GM19452 (cell line): Measurements from ENCODE around the gene IRF4.
A peak's percentile ranks its signal among the peaks of the same experiment; 100 is the strongest.

Experiments
- ATAC-seq: cut with Tn5 transposase; IDR thresholded peaks from one replicate; pipeline ENCODE4 v1.9.1; 2021; ENCODE audit not compliant: unreplicated experiment

Gene IRF4

DNA sequence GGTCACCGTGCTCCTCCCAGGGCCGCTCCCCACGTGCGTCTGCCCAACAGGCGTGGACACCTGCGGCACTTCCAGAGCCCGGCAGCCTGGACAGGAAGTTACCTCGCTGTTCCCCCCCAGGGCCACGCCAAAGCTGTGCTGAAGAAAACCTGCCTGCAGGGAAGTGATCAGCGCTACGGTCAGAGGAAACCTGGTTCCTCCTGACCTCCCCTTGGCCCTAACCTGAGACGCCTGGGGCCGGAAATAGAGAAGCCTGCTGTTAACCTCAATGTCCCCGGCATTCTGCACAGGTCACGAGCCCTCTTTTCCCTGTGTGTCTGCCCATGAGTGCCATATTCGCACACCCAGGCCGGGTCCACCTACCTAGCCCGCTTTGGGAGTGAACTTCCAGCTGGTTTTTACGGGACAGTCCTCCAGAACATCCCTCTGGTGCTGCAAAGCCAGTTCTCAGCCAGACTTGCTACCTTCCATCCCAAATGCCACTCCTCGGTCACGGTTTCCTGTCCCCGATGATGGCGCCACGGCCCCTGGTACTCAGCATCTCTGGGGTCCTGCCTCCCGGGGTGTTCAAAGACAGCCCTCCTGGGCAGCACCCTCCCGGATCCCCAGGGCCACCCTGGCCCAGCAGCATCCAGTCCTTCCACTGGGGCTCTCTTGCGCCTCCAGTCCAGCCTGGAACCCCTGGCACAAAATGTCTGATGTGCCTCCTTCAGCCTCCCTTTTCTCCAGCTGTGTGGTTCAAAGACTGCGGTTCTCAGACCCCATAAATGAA is 12.0 kb upstream of the IRF4 start:
- ATAC-seq = peak; percentile 70

GRCh38 chr6:380234-381218 is 11.0 kb upstream of the IRF4 start:
- ATAC-seq = no peak

GRCh38 chr6:381742-382461 is 9.7 kb upstream of the IRF4 start:
- no peak for ATAC-seq

GRCh38 chr6:382883-383810 is 8.4 kb upstream of the IRF4 start:
- no peak for ATAC-seq

DNA sequence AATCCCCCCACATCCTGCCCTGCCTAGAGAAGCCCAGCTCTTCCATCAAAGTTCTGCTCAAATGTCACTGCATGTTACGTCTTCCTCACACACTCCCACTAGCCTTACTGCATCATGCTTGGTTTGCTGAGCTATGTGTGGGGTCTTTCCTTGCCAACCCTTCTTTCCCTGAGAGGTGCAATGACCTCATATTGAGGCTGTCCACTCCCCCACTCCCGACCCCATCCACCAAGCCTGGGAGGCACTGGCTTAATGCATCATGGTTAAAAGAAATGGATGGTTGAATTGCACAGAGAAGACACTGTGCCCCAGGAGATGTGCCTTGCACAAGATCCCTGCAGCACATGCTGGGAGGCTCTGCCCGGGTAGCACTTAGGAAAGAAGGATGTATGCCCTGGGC is 7.7 kb upstream of the IRF4 start:
- ATAC-seq = no peak

GRCh38 chr6:384898-385297 is 6.7 kb upstream of the IRF4 start:
- ATAC-seq = no peak

DNA sequence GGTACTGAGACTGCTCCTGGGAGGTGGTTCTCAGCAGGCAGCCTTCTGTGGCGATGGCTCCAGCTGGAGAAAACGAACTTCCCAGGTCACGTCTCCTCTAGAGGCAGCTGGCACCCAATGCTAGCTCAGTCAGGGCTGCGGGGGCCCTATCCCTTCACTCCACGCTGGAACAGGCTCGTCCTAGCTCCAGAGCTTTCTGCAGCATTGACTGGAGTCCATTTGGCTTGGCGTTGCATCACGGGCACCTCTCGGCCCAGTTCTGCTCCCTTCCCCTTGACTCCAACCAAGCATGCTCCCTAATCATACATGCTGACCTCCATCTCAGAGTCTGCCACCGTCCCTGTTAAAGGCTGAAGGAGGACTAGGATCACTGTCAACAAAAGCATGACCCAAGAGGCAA is 5.9 kb upstream of the IRF4 start:
- no peak for ATAC-seq

GRCh38 chr6:386688-387266 is 4.8 kb upstream of the IRF4 start:
- ATAC-seq = no peak

- no peak for ATAC-seq
These were observed 4.2 kb upstream of the IRF4 start for GRCh38 chr6:387293-387741.

GRCh38 chr6:388202-388903 is 3.2 kb upstream of the IRF4 start:
- no peak for ATAC-seq

DNA sequence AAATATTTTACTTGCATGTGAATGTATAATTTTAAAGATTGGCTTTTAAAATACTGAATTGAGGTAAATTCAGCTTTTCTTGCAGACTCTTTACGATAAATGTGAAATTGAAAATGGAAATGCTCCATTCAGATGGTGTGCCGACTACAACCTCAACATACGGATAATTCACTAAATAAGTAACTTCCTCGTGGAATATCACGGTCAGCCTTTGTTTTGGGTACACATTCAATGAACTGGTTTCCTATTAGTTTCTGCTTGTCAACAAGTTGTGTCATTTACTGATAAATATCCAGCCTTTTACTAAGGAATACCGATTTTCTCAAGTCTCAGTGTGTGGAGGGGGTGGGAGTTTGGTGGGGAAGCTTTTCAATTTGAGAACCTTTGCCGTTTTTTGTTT is 2.4 kb upstream of the IRF4 start:
- no peak for ATAC-seq

DNA sequence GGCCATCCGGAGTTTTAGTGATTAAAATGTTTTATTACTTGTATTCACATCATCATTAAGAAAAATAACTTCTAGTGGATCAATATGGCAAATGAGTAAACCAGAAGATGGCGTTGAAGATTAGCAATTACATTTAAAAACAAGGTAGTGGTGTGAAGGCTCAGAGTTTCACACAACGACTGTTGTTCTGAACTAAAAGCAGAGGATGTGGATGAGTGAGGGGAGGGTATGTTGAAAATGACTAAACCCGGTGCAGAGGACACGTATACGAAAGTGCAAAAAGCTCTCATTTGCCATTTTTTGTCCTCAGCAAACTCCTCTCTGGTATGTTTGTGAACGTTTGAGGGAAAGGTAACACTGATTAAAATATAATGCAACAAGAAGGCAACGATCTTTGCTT is 1.9 kb upstream of the IRF4 start:
- ATAC-seq = no peak

DNA sequence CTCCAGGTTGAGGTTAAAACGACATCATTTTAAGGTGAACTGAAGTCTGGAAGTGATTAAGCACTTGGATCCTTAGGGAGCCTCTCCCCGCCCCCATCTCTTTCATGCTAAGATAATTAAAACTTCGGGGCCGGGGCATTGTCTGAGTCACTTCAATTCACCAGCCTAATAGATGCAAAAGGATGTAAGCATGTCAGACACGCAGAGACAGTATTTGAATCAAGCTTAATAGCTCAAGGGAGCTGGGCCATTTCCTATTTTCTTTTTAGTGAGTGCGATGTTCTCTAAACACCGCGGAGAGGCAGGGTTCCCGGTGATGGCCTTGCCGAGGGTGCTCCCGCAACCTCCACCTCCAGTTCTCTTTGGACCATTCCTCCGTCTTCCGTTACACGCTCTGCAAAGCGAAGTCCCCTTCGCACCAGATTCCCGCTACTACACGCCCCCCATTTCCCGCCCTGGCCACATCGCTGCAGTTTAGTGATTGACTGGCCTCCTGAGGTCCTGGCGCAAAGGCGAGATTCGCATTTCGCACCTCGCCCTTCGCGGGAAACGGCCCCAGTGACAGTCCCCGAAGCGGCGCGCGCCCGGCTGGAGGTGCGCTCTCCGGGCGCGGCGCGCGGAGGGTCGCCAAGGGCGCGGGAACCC is 516 bp upstream of the IRF4 start:
- ATAC-seq = peak; percentile 25

DNA sequence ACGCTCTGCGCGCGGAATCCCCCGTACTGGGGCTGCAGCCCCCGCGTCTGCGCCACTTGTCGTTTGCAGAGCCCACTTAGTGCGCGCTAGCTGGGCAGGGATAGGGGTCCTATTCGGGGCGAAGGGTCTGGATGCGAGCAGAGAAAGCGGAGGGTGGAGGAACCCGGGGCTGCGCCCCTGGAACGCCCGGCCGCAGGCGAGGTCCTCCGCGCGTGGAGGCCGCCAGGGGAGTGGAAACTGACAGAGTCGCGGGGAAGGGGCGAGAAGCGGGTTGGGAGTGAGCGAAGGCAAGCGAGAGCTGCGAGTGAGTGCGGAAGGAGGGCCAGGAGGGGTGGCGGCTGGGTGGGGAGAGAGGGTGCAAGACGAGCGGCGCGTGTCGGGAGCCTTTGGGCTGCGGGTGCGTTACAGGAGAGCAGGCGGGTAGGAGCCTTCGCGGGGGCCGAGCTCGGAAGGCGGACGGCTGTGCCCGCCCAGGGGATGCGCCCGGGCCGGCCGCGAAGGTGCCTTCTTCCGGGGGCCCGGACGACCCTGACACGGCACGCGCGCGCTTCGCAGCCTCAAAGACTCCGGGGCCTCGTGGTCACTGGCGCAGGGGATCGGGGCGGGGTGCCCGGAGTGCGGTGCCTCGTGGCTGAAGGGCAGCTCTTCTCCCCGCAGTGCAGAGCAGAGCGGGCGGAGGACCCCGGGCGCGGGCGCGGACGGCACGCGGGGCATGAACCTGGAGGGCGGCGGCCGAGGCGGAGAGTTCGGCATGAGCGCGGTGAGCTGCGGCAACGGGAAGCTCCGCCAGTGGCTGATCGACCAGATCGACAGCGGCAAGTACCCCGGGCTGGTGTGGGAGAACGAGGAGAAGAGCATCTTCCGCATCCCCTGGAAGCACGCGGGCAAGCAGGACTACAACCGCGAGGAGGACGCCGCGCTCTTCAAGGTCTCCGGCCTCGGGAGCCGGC is 1.2 kb downstream of the IRF4 start:
- peak; percentile 1 for ATAC-seq

DNA sequence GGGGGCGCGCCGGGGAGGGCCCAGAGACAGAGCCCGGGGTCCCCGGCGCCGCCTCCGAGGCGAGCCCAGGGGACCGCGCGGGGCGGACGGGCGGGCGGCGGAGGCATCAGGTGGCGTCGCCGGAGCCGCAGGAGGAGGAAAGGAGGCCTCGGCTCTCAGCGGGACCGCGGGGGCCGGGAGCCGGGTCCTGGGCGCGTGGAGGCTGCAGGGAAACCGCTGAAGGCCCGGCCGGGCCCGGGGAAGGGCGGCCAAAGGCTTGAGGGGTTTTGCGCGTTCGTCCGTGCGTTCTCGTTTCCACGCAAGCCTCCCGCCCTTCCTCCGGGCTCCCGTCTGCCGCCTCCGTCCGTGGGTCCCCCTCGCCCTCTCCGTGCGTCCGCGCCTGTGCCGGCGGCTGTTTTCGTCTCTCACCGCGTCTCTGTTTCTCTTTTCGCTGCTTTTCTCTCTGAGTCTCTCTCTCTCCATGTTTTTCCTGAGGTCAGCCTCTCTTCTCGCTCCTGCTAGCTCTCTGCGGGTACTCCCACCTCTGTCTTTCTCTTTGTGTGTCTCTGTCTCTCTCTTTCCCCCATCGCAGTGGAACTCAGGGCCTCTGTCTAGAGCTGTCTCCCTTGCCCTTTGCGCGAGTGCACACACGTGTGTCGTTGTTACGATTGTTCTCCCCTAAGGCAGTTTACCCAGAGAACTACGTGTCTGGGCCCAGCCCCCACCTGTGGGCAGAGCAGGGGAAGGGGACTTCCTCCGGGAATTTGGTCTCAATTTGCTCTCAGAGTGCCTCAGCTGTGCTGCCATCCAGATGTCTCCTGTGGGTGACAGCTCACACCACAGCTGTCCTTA is 2.1 kb downstream of the IRF4 start:
- no peak for ATAC-seq

DNA sequence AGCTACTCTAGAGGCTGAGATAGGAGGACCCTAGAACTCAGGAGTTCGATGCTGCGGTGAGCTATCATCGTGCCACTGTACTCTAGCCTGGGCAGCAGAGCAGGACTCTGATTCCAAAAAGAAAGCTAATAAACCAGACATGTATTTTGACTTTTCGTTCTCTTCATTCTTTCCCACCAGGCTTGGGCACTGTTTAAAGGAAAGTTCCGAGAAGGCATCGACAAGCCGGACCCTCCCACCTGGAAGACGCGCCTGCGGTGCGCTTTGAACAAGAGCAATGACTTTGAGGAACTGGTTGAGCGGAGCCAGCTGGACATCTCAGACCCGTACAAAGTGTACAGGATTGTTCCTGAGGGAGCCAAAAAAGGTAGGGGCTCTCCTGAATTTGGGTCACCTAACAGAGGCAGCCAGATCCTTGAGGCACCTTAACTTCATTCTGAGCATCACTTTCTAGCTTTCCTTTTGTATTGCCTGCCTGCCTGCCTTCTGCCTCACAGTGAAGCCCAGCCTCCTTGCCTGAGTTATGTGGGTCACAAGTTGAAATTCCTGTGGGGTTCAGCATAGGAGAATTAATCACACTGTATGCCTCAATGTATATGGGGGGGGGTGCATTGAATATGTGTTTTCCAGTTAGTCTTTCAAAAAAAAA is 3.2 kb downstream of the IRF4 start:
- ATAC-seq = no peak
